ENCODE results near the gene ADAT3.

ADAT3 gene

GRCh38 chr19:1911098-1911497 is 5.9 kb downstream of the ADAT3 start:
- H3K4me1 ChIP-seq (ENCODE audit: control insufficient read depth, insufficient read depth, low read length, poor library complexity, severe bottlenecking) = peaks cover 6% of the 10 kb centered on the region
- no peak for DNase-seq
- peaks cover 12% of the 10 kb centered on the region for H3K36me3 ChIP-seq (ENCODE audit: control insufficient read depth, insufficient read depth, low read length)
- H3K27me3 ChIP-seq (replicated peaks; ENCODE audit: control insufficient read depth, insufficient read depth, low read length, poor library complexity, severe bottlenecking) = no peaks in the 10 kb centered on the region
- H3K9me3 ChIP-seq (ENCODE audit: control insufficient read depth, low read length) = no peaks in the 10 kb centered on the region
- no peak overlapping the region for H3K4me3 ChIP-seq (ENCODE audit: insufficient read depth, low read depth, low read length, poor library complexity, severe bottlenecking)
- no peak overlapping the region for H3K27ac ChIP-seq (ENCODE audit: insufficient read depth, low read length, poor library complexity, severe bottlenecking)

- DNase-seq = no peak
- Histone ChIP-seq H3K4me3 (ENCODE audit: insufficient read depth, low read depth, low read length, poor library complexity, severe bottlenecking) (no peak overlapping the region), H3K36me3 (ENCODE audit: control insufficient read depth, insufficient read depth, low read length) (peaks cover 12% of the 10 kb centered on the region), H3K4me1 (ENCODE audit: control insufficient read depth, insufficient read depth, low read length, poor library complexity, severe bottlenecking) (peaks cover 6% of the 10 kb centered on the region), H3K9me3 (ENCODE audit: control insufficient read depth, low read length) (no peaks in the 10 kb centered on the region), H3K27ac (ENCODE audit: insufficient read depth, low read length, poor library complexity, severe bottlenecking) (no peak overlapping the region), H3K27me3 (replicated peaks; ENCODE audit: control insufficient read depth, insufficient read depth, low read length, poor library complexity, severe bottlenecking) (no peaks in the 10 kb centered on the region)
Observed at GRCh38 chr19:1911995-1912394, 6.8 kb downstream of the ADAT3 start.

- Histone ChIP-seq H3K4me1 (ENCODE audit: control insufficient read depth, insufficient read depth, low read length, poor library complexity, severe bottlenecking) (peaks cover 6% of the 10 kb centered on the region), H3K36me3 (ENCODE audit: control insufficient read depth, insufficient read depth, low read length) (peaks cover 14% of the 10 kb centered on the region), H3K9me3 (ENCODE audit: control insufficient read depth, low read length) (no peaks in the 10 kb centered on the region), H3K4me3 (ENCODE audit: insufficient read depth, low read depth, low read length, poor library complexity, severe bottlenecking) (no peak overlapping the region), H3K27me3 (replicated peaks; ENCODE audit: control insufficient read depth, insufficient read depth, low read length, poor library complexity, severe bottlenecking) (no peaks in the 10 kb centered on the region), H3K27ac (ENCODE audit: insufficient read depth, low read length, poor library complexity, severe bottlenecking) (no peak overlapping the region)
- no peak for DNase-seq
Observed at GRCh38 chr19:1912760-1913505, 7.7 kb downstream of the ADAT3 start.

- no peak for DNase-seq
- no peaks in the 10 kb centered on the region for H3K9me3 ChIP-seq (ENCODE audit: control insufficient read depth, low read length)
- no peak overlapping the region for H3K27ac ChIP-seq (ENCODE audit: insufficient read depth, low read length, poor library complexity, severe bottlenecking)
- H3K36me3 ChIP-seq (ENCODE audit: control insufficient read depth, insufficient read depth, low read length) = peaks cover 18% of the 10 kb centered on the region
- H3K4me1 ChIP-seq (ENCODE audit: control insufficient read depth, insufficient read depth, low read length, poor library complexity, severe bottlenecking) = peaks cover 6% of the 10 kb centered on the region
- H3K4me3 ChIP-seq (ENCODE audit: insufficient read depth, low read depth, low read length, poor library complexity, severe bottlenecking) = no peak overlapping the region
- no peaks in the 10 kb centered on the region for H3K27me3 ChIP-seq (replicated peaks; ENCODE audit: control insufficient read depth, insufficient read depth, low read length, poor library complexity, severe bottlenecking)
Observed at GRCh38 chr19:1913781-1914577, 8.8 kb downstream of the ADAT3 start.

- H3K9me3 ChIP-seq (ENCODE audit: control insufficient read depth, low read length) = no peaks in the 10 kb centered on the region
- H3K4me1 ChIP-seq (ENCODE audit: control insufficient read depth, insufficient read depth, low read length, poor library complexity, severe bottlenecking) = no peaks in the 10 kb centered on the region
- no peak overlapping the region for H3K4me3 ChIP-seq (ENCODE audit: insufficient read depth, low read depth, low read length, poor library complexity, severe bottlenecking)
- peaks cover 18% of the 10 kb centered on the region for H3K36me3 ChIP-seq (ENCODE audit: control insufficient read depth, insufficient read depth, low read length)
- DNase-seq = no peak
- no peaks in the 10 kb centered on the region for H3K27me3 ChIP-seq (replicated peaks; ENCODE audit: control insufficient read depth, insufficient read depth, low read length, poor library complexity, severe bottlenecking)
- no peak overlapping the region for H3K27ac ChIP-seq (ENCODE audit: insufficient read depth, low read length, poor library complexity, severe bottlenecking)
Observed at GRCh38 chr19:1914826-1915341, 9.7 kb downstream of the ADAT3 start.

GRCh38 chr19:1917146-1917545 is 11.9 kb downstream of the ADAT3 start:
- Histone ChIP-seq H3K27ac (ENCODE audit: insufficient read depth, low read length, poor library complexity, severe bottlenecking) (no peak overlapping the region), H3K4me3 (ENCODE audit: insufficient read depth, low read depth, low read length, poor library complexity, severe bottlenecking) (no peak overlapping the region), H3K36me3 (ENCODE audit: control insufficient read depth, insufficient read depth, low read length) (peaks cover 20% of the 10 kb centered on the region), H3K4me1 (ENCODE audit: control insufficient read depth, insufficient read depth, low read length, poor library complexity, severe bottlenecking) (no peaks in the 10 kb centered on the region), H3K9me3 (ENCODE audit: control insufficient read depth, low read length) (no peaks in the 10 kb centered on the region), H3K27me3 (replicated peaks; ENCODE audit: control insufficient read depth, insufficient read depth, low read length, poor library complexity, severe bottlenecking) (no peaks in the 10 kb centered on the region)
- no peak for DNase-seq

- no peak for DNase-seq
- Histone ChIP-seq H3K9me3 (ENCODE audit: control insufficient read depth, low read length) (no peaks in the 10 kb centered on the region), H3K27me3 (replicated peaks; ENCODE audit: control insufficient read depth, insufficient read depth, low read length, poor library complexity, severe bottlenecking) (no peaks in the 10 kb centered on the region), H3K36me3 (ENCODE audit: control insufficient read depth, insufficient read depth, low read length) (peaks cover 19% of the 10 kb centered on the region), H3K27ac (ENCODE audit: insufficient read depth, low read length, poor library complexity, severe bottlenecking) (no peak overlapping the region), H3K4me1 (ENCODE audit: control insufficient read depth, insufficient read depth, low read length, poor library complexity, severe bottlenecking) (peaks cover under 1% of the 10 kb centered on the region), H3K4me3 (ENCODE audit: insufficient read depth, low read depth, low read length, poor library complexity, severe bottlenecking) (no peak overlapping the region)
Observed at GRCh38 chr19:1917926-1918325, 12.7 kb downstream of the ADAT3 start.

GRCh38 chr19:1918975-1919374 is 13.8 kb downstream of the ADAT3 start:
- no peaks in the 10 kb centered on the region for H3K27me3 ChIP-seq (replicated peaks; ENCODE audit: control insufficient read depth, insufficient read depth, low read length, poor library complexity, severe bottlenecking)
- no peak overlapping the region for H3K27ac ChIP-seq (ENCODE audit: insufficient read depth, low read length, poor library complexity, severe bottlenecking)
- H3K9me3 ChIP-seq (ENCODE audit: control insufficient read depth, low read length) = no peaks in the 10 kb centered on the region
- peaks cover 11% of the 10 kb centered on the region for H3K36me3 ChIP-seq (ENCODE audit: control insufficient read depth, insufficient read depth, low read length)
- H3K4me1 ChIP-seq (ENCODE audit: control insufficient read depth, insufficient read depth, low read length, poor library complexity, severe bottlenecking) = peaks cover 7% of the 10 kb centered on the region
- DNase-seq = no peak
- no peak overlapping the region for H3K4me3 ChIP-seq (ENCODE audit: insufficient read depth, low read depth, low read length, poor library complexity, severe bottlenecking)

- Histone ChIP-seq H3K4me1 (ENCODE audit: control insufficient read depth, insufficient read depth, low read length, poor library complexity, severe bottlenecking) (peaks cover 11% of the 10 kb centered on the region), H3K36me3 (ENCODE audit: control insufficient read depth, insufficient read depth, low read length) (peaks cover 11% of the 10 kb centered on the region), H3K9me3 (ENCODE audit: control insufficient read depth, low read length) (no peaks in the 10 kb centered on the region), H3K27me3 (replicated peaks; ENCODE audit: control insufficient read depth, insufficient read depth, low read length, poor library complexity, severe bottlenecking) (no peaks in the 10 kb centered on the region), H3K27ac (ENCODE audit: insufficient read depth, low read length, poor library complexity, severe bottlenecking) (no peak overlapping the region), H3K4me3 (ENCODE audit: insufficient read depth, low read depth, low read length, poor library complexity, severe bottlenecking) (no peak overlapping the region)
- no peak for DNase-seq
Observed at GRCh38 chr19:1920644-1921043, 15.4 kb downstream of the ADAT3 start.

GRCh38 chr19:1921326-1921725 is 16.1 kb downstream of the ADAT3 start:
- no peak overlapping the region for H3K27ac ChIP-seq (ENCODE audit: insufficient read depth, low read length, poor library complexity, severe bottlenecking)
- peaks cover 11% of the 10 kb centered on the region for H3K4me1 ChIP-seq (ENCODE audit: control insufficient read depth, insufficient read depth, low read length, poor library complexity, severe bottlenecking)
- no peak for DNase-seq
- no peaks in the 10 kb centered on the region for H3K27me3 ChIP-seq (replicated peaks; ENCODE audit: control insufficient read depth, insufficient read depth, low read length, poor library complexity, severe bottlenecking)
- H3K36me3 ChIP-seq (ENCODE audit: control insufficient read depth, insufficient read depth, low read length) = peaks cover 11% of the 10 kb centered on the region
- H3K9me3 ChIP-seq (ENCODE audit: control insufficient read depth, low read length) = no peaks in the 10 kb centered on the region
- no peak overlapping the region for H3K4me3 ChIP-seq (ENCODE audit: insufficient read depth, low read depth, low read length, poor library complexity, severe bottlenecking)
